Activated B cell treated with CpG ODN at 0.5 μM for 24 hours (primary cell): ENCODE results near the gene CLCN3. TPM values are rescaled to one million over a fixed set of nuclear protein-coding genes. Genes with fewer than 3 reads are reported as not detected.

ENCODE experiments used
- ATAC-seq: fragments of 200-7000 bp; cut with Tn5 transposase; one replicate; pipeline ENCODE4 v1.10.0; 2021; ENCODE audit warnings: low read depth, mild to moderate bottlenecking, moderate library complexity
- CTCF ChIA-PET: fragments of 350-600 bp; sonication (Branson Sonifier 250); formaldehyde crosslinking; loops from one replicate; lab custom pipeline; 2021; ENCODE audit warnings: antibody characterized with exemption; lab: Charles Lee
- POLR2A ChIA-PET: fragments of 350-600 bp; sonication (Branson Sonifier 250); formaldehyde crosslinking; loops from one replicate; lab custom pipeline; 2021; ENCODE audit warnings: antibody characterized with exemption; lab: Charles Lee
- DNase-seq: peaks from one replicate; pipeline ENCODE4 v3.0.0; 2022
- H3K27ac Mint-ChIP-seq: one replicate; pipeline ENCODE4 v1.8.0; 2020; ENCODE audit warnings: mixed read lengths
- H3K27me3 Mint-ChIP-seq: one replicate; pipeline ENCODE4 v1.8.0; 2021; ENCODE audit warnings: mixed read lengths
- H3K36me3 Mint-ChIP-seq: one replicate; pipeline ENCODE4 v1.8.0; 2021; ENCODE audit warnings: low read depth, mixed read lengths
- H3K4me1 Mint-ChIP-seq: one replicate; pipeline ENCODE4 v1.8.0; 2021; ENCODE audit warnings: mixed read lengths
- H3K4me3 Mint-ChIP-seq: one replicate; pipeline ENCODE4 v1.8.0; 2020; ENCODE audit warnings: mild to moderate bottlenecking, mixed read lengths
- H3K9me3 Mint-ChIP-seq: one replicate; pipeline ENCODE4 v1.8.0; 2020; ENCODE audit warnings: mixed read lengths
- CTCF ChIP-seq: fragments of 200-600 bp; IDR thresholded peaks from one replicate; pipeline ENCODE4 v1.8.0; 2022; ENCODE audit warnings: antibody characterized with exemption, mild to moderate bottlenecking
- intact Hi-C: fragments of 100-400 bp; cut with micrococcal nuclease; formaldehyde crosslinking; loops from one replicate; pipeline ENCODE4 v1.15.1; 2024
- total RNA-seq: library from RNA; stranded (reverse); gene quantifications from 2 replicates; pipeline ENCODE4 v1.2.3, GENCODE V29; 2022

CLCN3 gene
- total RNA-seq, 1 donor from 2014 or later, result 28.6 TPM

GRCh38 chr4:169617306-169617705 lies 3.1 kb upstream of the CLCN3 start:
- H3K9me3 Mint-ChIP-seq, result no peaks in the 10 kb centered on the region
- H3K4me1 Mint-ChIP-seq, result peaks cover 41% of the 10 kb centered on the region
- peaks cover 14% of the 10 kb centered on the region for H3K36me3 Mint-ChIP-seq
- DNase-seq (no peak), ATAC-seq (no peak)
- H3K27me3 Mint-ChIP-seq, result no peaks in the 10 kb centered on the region
- ChIA-PET CTCF (no interaction called here), POLR2A (interaction anchor here (1.0 kb wide), 1 partner anchor 42 kb away, joined by 4 read pairs; no protein-coding TSS in a partner anchor)
- no peak for TF ChIP-seq CTCF
- intact Hi-C loops, result no loop called here
- H3K27ac Mint-ChIP-seq, result no peak overlapping the region
- no peak overlapping the region for H3K4me3 Mint-ChIP-seq

GRCh38 chr4:169618286-169618685 lies 2.1 kb upstream of the CLCN3 start:
- no peak for TF ChIP-seq CTCF
- intact Hi-C loops, result no loop called here

GRCh38 chr4:169618986-169619385 lies 1.4 kb upstream of the CLCN3 start:
- DNase-seq, result no peak
- H3K36me3 Mint-ChIP-seq, result peaks cover 15% of the 10 kb centered on the region
- no peak for TF ChIP-seq CTCF
- H3K27me3 Mint-ChIP-seq, result no peaks in the 10 kb centered on the region
- CTCF ChIA-PET, result interaction anchor here (1.4 to 3.4 kb wide), 2 partner anchors 41 to 80 kb away, joined by 3 to 22 read pairs; no protein-coding TSS in a partner anchor
- no peaks in the 10 kb centered on the region for H3K9me3 Mint-ChIP-seq
- ATAC-seq, result no peak
- H3K4me1 Mint-ChIP-seq, result peaks cover 41% of the 10 kb centered on the region
- peak overlapping the region; percentile 99 for H3K27ac Mint-ChIP-seq
- intact Hi-C loops, result loop anchor here (1.0 kb wide), 1 partner anchor 609 kb away; the partner anchor contains the start of gene CBR4
- POLR2A ChIA-PET, result interaction anchor here (2.7 kb wide), 1 partner anchor 41 kb away, joined by 52 read pairs; no protein-coding TSS in a partner anchor
- peak overlapping the region; percentile 100 for H3K4me3 Mint-ChIP-seq

More at GRCh38 chr4:169618286-169618685, 2.1 kb upstream of the CLCN3 start:
- ATAC-seq, result no peak
- ChIA-PET POLR2A (no interaction called here), CTCF (interaction anchor here (3.4 kb wide), 1 partner anchor 42 kb away, joined by 22 read pairs; no protein-coding TSS in a partner anchor)
- no peaks in the 10 kb centered on the region for H3K9me3 Mint-ChIP-seq
- peaks cover 38% of the 10 kb centered on the region for H3K4me1 Mint-ChIP-seq
- H3K27me3 Mint-ChIP-seq, result no peaks in the 10 kb centered on the region
- H3K36me3 Mint-ChIP-seq, result peaks cover 13% of the 10 kb centered on the region
- peak overlapping the region; percentile 46 for H3K27ac Mint-ChIP-seq
- no peak for DNase-seq
- H3K4me3 Mint-ChIP-seq, result no peak overlapping the region

- H3K9me3 Mint-ChIP-seq, result no peaks in the 10 kb centered on the region
- peak; percentile 43 for ATAC-seq
- peak overlapping the region; percentile 99 for H3K27ac Mint-ChIP-seq
- peak; percentile 51 for TF ChIP-seq CTCF
- no peaks in the 10 kb centered on the region for H3K27me3 Mint-ChIP-seq
- H3K4me1 Mint-ChIP-seq, result peaks cover 41% of the 10 kb centered on the region
- intact Hi-C loops, result loop anchor here (1.0 kb wide), 1 partner anchor 609 kb away; the partner anchor contains the start of gene CBR4
- POLR2A ChIA-PET, result interaction anchor here (0.9 to 3.1 kb wide), 7 partner anchors 8 to 610 kb away, joined by 3 to 52 read pairs (median 5); partner anchors contain the start of genes CBR4, HPF1 and NEK1
- CTCF ChIA-PET, result interaction anchor here (1.4 to 3.4 kb wide), 2 partner anchors 41 to 80 kb away, joined by 3 to 22 read pairs; no protein-coding TSS in a partner anchor
- H3K4me3 Mint-ChIP-seq, result peak overlapping the region; percentile 100
- peaks cover 17% of the 10 kb centered on the region for H3K36me3 Mint-ChIP-seq
- DNase-seq, result peak; percentile 38
Measured at GRCh38 chr4:169619518-169619957, 840 bp upstream of the CLCN3 start.

- no peak for DNase-seq
- no peak for TF ChIP-seq CTCF
- Mint-ChIP-seq H3K36me3 (peaks cover 25% of the 10 kb centered on the region), H3K4me1 (peaks cover 44% of the 10 kb centered on the region), H3K27me3 (no peaks in the 10 kb centered on the region), H3K9me3 (no peaks in the 10 kb centered on the region), H3K4me3 (peak overlapping the region; percentile 100), H3K27ac (peak overlapping the region; percentile 99)
- intact Hi-C loops, result loop anchor here (1.0 to 2.0 kb wide), 5 partner anchors 9 to 1140 kb away; partner anchors contain the start of genes HPF1 and NEK1
- POLR2A ChIA-PET, result interaction anchor here (0.6 to 3.1 kb wide), 7 partner anchors 9 to 611 kb away, joined by 3 to 52 read pairs (median 5); partner anchors contain the start of genes CBR4, HPF1 and NEK1
- no peak for ATAC-seq
- CTCF ChIA-PET, result interaction anchor here (0.6 to 3.4 kb wide), 3 partner anchors 8 to 39 kb away, joined by 3 to 22 read pairs (median 8); partner anchors contain the start of gene NEK1
Measured at GRCh38 chr4:169620880-169621248, 486 bp downstream of the CLCN3 start.
